Smooth muscle cell of the brain vasculature (primary cell): ENCODE data around the gene PRPSAP1.
"Not testable (repeated sequence)": the region's sequence is repeated elsewhere in the genome, so short reads cannot be mapped to it uniquely, and the experiment has no call there.

Source experiments
- DNase-seq: peaks from one replicate; pipeline ENCODE4 v3.0.0-alpha.2; 2012; ENCODE audit warnings: low read depth, low spot score

PRPSAP1 gene

DNA sequence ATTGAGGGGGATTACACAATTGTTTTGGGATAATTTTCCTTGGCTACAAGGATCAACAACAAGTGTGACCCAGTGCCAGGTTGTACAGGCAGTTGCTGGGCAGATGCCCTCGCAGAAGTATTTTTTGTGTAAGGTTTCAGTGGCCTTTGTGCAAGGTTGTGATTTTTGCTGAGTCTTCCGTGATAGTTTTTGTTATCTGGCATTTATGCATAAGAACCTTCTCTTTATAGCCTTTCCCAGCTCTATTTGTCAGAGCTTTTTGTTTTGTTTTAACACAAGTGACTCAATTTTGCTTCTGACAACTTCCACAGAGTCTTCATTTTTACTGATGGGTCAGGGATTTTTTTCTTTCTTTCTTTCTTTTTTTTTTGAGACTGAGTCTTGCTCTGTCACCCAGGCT is 6.7 kb upstream of the PRPSAP1 start:
- no peak for DNase-seq

DNA sequence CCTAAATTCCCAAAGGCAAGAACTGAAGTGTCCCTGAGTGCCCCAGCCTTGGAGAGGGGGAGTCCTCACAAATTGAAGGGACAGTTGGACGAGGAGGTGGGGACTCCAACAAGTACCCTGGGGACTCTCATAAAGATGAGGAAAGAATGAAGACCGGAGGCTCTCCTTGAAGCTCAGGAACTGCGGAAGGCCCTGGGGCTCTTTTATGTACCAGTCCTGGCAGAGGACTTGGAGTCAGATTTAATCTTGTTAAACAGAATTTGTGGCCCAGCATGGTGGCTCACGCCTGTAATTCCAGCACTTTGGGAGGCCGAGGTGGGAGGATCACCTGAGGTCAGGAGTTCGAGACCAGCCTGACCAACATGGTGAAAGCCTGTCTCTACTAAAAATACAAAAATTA is 6.1 kb upstream of the PRPSAP1 start:
- not testable (repeated sequence) for DNase-seq

GRCh38 chr17:76359375-76359774 is 5.7 kb upstream of the PRPSAP1 start:
- no peak for DNase-seq

DNA sequence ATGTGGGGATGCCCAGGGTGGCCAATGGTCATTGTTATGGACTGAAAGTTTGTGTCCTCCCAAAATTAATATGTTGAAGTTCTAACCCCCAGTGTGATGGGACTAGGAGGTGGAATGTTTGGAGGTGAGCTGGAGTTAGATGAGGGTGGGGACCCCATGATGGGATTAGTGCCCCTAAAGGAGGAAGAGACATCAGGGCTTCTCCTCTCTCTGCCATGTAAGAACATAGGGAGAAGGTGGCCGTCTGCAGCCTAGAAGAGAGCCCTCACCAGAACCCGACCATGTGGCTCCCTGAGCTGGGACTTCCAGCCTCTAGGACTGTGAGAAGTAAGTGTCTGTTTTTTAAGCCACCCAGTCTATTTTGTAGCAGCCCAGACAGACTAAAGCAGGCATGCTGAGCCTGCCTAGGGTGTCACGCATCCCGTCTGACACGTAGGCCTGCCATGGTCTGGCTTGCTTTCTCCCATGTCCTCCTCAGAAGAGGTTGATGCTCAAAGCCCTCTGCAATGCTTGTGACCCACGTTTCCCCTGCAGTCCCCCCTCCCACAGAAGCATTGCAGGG is 4.0 kb upstream of the PRPSAP1 start:
- no peak for DNase-seq

DNA sequence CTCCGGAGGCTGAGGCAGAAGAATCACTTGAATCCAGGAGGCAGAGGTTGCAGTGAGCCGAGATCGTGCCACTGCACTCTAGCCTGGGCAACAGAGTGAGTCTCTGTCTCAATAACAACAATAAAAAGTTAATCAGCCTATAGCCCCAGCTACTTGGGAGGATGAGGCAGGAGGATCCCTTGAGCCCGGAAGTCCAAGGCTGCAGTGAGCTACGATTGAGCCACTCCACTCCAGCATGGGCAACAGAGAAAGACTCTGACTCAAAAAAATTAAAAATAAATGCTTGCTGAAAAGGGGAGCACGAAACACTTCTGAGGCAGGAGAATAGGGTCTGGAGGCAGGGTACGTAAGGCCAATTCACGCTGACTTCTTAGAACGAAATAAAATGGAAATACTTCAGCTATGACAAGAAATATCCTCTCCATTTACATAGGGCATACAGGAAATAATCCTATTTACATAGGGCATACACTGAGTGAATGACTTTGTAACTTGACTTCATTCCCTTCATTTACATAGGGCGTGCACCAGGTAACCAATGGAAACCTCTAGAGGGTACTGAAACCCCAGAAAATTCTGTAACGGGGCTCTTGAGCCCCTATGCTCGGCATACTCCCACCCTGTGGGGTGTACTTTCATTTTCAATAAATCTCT is 3.2 kb upstream of the PRPSAP1 start:
- no peak for DNase-seq

DNA sequence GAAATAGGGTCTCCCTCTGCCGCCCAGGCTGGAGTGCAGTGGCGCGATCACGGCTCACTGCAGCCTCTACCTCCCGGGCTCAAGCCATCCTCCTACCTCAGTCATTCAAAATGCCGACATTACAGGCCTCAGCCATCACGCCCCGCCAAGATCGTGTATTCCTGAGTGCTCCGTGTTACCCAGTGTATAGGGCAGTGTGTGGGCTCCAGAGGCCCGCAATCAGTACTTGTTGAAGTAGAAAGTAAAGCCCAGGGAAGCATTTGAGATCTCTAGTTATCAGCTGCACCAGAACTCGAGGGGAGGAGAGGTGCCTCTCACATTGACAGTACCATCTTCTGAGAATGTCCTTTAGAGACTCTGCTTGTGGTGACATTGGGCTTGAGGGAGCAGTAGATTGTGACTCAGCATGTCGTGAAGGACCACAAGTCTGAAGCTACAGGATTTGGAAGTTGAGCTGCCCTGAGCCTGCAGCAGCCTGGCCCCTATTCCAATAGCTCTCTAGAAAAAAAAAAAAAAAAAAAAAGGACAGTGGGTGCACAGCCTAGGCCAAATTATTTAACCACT is 1.1 kb upstream of the PRPSAP1 start:
- no peak for DNase-seq

- no peak for DNase-seq
Measured at GRCh38 chr17:76354317-76354729, 607 bp upstream of the PRPSAP1 start.

- DNase-seq, result no peak
Measured at GRCh38 chr17:76353004-76353598, 615 bp downstream of the PRPSAP1 start.

GRCh38 chr17:76351526-76352071 is 2.1 kb downstream of the PRPSAP1 start:
- DNase-seq, result no peak

DNA sequence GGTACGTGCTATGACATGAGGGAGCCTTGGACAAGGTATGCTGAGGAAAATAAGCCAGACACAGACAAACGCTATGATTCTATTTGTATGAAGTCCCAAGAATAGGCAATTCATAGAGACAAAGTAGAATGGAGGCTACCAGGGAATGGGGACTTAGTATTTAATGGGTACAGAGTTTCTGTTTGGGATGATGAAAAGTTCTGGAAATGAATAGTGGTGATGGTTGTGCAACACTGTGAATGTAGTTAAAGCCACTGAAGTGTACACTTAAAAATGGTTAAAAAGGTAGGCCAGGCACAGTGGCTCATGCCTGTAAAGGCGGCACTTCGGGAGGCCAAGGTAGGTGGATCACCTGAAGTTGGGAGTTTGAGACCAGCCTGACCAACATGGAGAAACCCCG is 3.3 kb downstream of the PRPSAP1 start:
- DNase-seq, result no peak

DNA sequence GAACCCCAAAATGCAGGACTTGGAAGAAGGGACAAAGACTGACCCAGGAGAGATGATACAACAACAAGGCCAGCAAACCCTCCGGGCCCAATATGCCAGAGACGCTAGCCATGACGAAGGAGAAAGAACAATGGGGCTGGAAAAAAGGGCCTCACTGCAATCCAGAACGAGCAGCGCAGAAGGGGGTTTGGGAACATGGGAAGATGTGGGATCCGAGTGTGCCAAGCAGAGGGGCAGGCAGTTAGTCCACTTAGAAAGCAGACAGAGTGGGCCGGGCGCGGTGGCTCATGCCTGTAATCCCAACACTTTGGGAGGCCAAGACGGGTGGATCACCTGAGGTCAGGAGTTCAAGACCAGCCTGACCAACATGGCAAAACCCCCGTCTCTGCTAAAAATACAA is 6.8 kb downstream of the PRPSAP1 start:
- DNase-seq, result not testable (repeated sequence)

GRCh38 chr17:76345377-76345974 is 8.2 kb downstream of the PRPSAP1 start:
- DNase-seq, result no peak

- no peak for DNase-seq
Measured at GRCh38 chr17:76343106-76343505, 10.6 kb downstream of the PRPSAP1 start.

- DNase-seq, result no peak
Measured at GRCh38 chr17:76341301-76341700, 12.4 kb downstream of the PRPSAP1 start.

DNA sequence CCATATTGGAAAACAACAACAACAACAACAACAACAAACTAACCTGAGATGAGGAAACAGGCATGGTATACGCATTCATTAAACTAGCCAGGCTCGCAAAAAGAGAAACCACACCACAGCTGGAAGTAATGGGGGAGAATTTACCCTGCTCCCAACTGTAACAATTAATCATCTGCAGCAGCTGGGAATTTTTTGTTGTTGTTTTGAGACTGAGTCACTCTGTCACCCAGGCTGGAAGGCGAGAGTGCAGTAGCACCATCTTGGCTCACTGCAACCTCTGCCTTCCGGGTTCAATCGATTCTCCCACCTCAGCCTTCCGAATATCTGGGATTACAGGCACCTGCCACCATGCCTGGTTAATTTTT is 16.3 kb downstream of the PRPSAP1 start:
- no peak for DNase-seq

DNA sequence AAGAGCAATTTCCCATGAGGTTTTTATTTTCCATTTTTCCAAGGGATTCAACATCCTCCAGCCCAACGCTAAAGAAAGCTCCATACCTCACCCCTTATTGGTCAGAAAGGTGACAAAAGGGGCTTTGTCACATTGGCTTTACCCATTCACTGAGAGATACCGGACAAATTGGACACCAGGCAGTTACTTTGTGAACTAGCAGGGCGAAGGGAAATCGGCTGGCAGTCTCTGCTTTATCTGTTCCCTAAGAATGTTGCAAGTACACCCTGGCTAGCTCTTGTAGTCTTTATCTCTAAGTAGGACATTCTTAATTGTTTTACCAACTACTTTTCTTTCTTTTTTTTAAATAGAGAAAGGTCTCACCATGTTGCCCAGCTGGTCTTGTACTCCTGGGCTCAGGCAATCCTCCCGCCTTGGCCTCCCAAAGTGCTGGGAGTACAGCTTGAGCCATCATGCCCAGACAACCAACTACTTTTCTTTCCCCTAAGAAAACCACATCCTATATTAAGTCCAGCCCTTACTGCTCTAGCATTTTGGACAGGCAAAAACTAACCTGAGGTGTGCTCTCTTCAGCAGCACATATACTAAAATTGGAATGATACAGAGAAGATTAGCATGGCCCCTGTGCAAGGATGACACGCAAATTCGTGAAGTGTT is 16.8 kb downstream of the PRPSAP1 start:
- DNase-seq, result no peak

- no peak for DNase-seq
Measured at GRCh38 chr17:76335716-76336381, 17.9 kb downstream of the PRPSAP1 start.

DNA sequence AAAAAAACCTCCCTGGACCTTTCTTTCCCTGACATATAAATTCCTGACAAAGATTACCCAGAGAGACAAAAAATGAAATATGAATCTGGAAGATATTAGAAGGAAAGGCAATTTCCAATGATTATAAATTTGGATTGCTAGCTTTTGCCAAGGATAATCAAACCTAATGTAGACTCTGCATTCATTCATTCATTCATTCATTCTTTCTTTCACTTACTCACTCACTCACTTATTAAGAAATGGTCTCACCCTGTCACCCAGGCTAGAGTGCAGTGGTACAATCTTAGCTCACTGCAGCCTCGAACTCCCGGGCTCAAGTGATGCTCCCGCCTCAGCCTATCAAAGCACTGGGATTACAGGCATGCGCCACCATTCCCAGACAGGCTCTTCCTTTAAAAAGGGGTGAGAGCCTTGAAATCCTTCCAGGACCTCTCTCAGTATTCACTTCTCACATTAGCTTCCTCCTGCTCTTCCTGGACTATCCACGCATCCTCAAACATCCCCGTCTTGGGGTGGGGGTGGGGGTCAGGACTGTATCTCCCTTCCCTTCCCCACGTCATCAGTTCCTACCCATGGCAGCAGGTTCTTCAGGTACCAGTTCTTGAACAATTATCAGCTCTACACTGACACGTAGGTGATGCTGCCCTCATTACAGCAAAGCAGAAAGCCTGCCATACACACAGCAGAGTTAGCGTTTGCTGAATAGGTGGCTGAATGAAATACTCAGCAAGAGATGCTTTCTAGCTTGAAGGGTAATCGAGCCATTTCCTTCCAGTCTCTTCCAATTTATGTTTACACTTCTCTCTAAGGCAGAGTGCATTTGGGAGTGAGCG is 19.8 kb downstream of the PRPSAP1 start:
- DNase-seq, result no peak

DNA sequence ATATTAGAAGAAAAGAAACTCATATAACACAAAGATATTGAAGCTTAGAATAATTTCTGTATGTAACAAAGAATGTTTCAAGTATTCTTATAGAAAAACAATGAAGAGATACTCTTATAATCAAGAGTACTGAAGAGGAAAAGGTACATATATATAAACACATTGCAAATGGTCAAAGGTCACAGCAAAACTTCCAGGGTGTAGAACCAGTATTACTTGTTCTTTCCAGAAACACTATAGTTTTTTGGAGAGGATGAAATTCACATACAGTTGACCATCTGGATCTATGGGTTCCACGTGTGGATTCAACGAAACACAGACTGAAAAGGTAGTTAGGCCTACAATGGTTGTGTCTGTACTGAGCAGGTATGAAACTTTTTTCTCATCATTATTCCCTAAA is 22.6 kb downstream of the PRPSAP1 start:
- DNase-seq, result no peak

- no peak for DNase-seq
Measured at GRCh38 chr17:76329664-76330063, 24.1 kb downstream of the PRPSAP1 start.
